Stimulated activated CD8-positive, alpha-beta memory T cell treated with anti-CD3 and anti-CD28 coated beads, Interleukin-7, amount 100 ng/mL, for 1 hour (primary cell): Measurements from ENCODE around the gene GEN1.

Source experiments
- DNase-seq, 2 donors: peaks; one replicate each; pipeline ENCODE4 v3.0.0-alpha.2; 2020; ENCODE audit warnings: low read depth in 2 of 2

GEN1 gene, protein sequence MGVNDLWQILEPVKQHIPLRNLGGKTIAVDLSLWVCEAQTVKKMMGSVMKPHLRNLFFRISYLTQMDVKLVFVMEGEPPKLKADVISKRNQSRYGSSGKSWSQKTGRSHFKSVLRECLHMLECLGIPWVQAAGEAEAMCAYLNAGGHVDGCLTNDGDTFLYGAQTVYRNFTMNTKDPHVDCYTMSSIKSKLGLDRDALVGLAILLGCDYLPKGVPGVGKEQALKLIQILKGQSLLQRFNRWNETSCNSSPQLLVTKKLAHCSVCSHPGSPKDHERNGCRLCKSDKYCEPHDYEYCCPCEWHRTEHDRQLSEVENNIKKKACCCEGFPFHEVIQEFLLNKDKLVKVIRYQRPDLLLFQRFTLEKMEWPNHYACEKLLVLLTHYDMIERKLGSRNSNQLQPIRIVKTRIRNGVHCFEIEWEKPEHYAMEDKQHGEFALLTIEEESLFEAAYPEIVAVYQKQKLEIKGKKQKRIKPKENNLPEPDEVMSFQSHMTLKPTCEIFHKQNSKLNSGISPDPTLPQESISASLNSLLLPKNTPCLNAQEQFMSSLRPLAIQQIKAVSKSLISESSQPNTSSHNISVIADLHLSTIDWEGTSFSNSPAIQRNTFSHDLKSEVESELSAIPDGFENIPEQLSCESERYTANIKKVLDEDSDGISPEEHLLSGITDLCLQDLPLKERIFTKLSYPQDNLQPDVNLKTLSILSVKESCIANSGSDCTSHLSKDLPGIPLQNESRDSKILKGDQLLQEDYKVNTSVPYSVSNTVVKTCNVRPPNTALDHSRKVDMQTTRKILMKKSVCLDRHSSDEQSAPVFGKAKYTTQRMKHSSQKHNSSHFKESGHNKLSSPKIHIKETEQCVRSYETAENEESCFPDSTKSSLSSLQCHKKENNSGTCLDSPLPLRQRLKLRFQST

DNA sequence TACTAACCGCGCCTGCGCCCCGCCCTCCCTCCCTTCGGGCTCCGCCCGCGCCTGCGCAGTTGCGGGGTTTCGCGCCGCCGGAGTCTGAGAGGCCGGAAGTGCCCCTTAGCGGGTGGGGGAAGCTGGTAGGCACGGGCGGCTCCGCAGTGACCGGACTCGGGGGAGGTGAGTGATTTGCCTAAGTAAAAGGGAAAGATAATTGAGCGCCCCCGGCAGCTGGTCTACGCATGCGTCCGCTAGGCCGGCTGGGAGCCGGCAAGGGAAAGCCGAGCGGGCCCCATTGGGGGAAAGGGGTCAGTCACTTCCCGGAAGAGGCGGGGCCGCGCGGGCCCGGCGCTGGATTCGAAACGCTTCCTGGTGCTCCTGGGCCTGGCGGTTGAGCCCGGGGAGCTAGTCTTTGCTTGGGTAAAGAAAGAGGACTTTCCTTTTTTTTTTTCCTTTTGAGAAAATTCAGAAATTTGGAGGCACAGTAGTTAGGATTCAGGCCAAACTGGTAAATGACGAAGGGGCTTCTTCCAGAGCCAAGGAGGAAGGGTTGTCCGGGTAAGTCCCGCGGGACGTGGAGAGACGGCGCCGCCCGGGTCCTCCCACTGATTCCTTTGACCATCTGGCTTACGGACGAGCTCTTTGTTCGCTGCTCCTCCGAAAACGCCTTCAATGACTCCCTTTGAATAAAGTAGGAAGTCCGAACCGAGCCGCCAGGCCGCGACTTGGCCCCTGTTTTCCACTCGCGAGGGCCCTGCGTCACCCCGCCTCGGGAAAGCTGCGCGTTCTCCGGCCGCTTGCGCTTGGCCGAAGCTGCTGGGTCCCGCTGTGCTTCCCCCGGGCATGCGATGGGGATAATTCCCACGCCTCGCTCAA, at the start of gene GEN1, which contains the start of gene SMC6:
GEN1 (plus strand) TSS at position 336 of the 861 bp plus-strand sequence. CDS start 5,806 bp downstream, outside the sequence.
SMC6 (minus strand) TSS at position 8 of the 861 bp plus-strand sequence. CDS start 7,864 bp downstream, outside the sequence.
- peak; percentile 83 to 85 for DNase-seq

DNA sequence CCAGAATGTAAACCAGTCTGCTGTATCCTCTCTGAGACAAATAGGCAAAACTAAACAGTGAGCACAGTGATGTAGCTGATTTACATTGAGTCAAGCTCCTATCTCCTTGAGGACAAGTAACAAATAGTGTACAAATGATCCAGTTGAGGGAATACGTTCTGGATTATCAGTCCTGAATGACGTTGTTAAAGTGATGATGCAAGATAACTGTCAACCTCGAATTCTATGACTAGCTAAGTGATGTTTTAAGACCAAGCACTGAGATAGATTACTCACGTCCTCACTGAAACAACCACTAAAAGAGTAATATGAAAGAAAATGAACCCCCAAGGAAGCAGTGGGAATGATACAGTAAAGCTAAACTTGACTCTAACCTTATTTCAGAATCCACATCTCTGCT, 47.1 kb upstream of the GEN1 start:
- no peak for DNase-seq

DNA sequence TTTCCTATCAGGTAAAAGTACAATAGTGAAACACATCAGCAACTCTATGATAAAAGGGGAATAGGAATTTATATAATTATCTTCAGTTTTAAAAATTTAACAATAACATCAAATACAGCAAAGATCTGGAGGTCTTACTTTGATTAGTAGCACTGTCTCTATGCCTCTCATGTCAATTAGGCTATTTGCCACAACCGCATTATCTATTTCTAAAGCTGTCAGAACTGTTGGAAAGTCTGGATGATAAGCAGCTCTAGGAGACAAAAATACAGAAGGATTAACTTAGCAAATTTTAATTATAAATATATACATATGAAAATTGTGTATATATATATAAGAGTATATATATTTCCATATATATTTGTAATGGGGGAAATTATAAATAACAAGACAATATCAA, 45.4 kb upstream of the GEN1 start:
- no peak for DNase-seq

DNA sequence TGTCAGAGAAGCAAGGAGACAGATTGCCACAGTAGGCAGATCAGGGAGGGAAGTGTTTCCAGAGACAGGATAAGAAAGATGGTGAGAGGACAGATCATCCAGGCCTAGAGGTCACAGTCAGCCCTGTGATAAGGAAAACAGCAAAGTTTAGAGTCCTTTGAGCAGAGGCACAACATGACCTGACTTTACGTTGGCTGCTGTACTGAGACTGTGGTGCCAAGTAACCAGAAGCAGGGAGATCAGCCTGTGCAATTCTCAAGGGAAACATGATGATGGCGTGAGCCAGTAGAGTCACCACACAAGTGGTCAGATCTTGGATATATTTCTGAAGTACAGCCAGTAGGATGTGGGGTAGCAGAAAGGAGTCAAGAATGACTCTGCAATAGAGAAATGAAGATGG, 44.0 kb upstream of the GEN1 start:
- DNase-seq, result no peak

DNA sequence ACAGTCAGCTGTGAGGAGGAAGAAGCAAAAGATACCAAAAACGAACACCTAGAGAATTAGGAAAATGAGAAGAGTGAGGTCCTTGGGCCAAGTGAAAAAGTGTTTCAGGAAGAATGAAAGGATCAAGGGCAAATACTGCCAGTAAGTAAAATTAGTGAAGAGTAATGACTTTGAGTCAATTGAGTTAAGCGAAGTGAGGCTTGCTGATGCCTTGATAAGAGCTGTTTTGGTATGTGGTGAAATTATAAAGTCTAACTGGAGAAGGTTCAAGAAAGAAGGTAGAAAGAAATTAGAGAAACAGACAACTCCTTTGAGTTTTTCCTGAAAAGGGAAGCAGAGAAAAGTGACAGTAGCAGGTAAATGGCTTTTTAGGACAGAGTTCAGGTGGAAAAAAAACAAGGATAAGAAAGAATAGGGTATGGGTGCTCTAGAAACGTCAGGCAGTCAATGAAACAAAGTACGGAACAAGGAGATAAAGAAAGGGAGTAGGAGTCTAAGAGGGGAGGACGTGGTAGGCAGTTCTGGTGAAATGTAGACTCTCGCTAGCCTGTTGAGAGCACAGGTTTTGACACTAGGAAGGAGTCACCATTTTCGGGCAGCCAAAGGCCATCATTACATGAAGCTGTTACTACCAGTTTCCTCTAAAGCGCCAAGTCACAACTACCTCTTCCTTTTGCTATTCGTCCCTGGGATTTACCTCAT, 43.2 kb upstream of the GEN1 start:
- no peak for DNase-seq

DNA sequence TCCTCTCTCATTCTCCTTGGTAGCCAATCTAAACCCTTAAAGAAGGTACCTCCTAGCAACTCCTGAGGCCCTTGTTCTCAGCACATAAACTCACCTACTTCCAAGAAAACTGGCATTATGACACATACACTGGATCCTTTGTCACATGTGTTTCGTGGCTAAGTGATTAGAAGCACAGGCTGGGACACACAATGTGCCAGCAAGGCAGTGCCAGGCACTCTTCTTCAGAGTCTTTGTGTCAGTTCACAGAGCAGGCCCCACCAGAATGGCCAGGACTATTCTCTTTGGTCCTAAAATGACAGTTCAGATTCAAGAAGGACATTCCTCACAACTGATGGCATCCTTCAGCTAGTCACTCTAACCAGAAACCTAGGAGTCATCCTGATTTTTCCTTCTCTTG, 40.6 kb upstream of the GEN1 start:
- no peak for DNase-seq

DNA sequence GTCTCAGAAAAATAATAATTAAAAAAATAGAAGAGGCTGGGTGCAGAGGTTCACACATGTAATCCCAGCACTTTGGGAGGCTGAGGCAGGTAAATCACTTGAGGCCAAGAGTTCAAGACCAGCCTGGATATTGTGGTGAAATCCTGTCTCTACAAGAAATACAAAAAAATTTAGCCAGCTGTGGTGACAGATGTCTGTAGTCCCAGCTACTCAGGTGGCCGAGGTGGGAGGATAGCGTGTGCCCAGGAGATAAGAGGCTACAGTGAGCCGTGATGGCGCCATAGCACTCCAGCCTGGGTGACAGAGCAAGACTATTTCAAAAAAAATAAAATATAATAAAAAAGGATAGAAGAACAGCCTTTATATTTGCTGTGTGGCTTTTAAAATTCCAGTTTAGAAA, 36.3 kb upstream of the GEN1 start:
- DNase-seq, result no peak

DNA sequence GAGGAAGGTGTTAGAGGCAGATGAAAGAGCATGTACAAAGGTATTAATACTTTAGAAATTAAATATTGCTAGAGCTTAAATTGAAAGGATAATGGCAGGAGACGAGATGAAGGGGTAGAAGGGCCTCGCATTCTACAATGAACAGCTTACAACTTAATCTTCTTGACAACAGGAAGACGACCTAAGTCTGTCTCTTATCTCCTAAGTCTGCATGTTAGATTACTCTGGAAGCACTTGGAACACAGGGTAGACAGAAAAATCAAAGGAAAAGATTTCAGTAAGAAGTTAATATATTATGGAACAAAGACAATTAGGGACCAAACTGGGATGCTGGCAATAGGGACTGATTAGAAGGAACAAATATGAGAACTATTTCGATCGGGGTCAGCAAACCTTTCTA, 35.2 kb upstream of the GEN1 start:
- DNase-seq, result no peak

DNA sequence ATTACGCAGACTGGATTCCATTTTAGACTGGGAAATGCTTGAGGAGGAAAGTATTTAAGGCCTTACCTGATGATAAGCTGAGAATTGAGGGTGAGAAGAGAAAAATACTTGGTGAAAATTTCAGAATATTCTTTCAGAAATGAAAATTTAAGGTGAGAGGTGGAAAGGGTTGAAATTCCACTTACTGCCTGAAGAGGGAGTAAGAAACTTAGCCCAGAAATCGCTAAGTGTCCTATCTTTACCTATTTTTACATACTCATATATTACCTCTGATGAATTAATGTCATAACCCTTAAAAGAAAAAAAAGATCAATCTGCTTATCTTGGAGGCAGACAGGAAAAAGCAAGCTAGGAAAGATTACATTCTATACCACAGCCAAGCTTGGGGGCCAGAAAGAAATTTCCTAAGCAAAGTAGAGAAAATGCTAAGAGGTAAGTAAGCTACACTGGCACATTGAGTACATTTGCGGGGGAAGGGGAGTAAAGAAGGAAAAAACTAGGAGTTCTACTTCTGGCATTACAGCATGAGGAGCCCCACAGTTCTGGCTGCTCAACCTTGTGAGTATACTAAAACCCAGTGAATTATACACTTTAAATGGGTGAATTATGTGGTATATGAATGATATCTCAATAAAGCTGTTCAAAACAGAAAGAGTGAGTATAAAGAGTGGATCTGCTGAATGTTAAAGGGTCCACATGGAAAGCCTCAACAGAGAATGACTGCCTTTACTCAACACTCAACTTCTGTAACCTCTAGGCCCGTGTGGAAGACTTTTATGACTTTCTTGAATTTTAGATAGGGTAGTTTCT, 34.2 kb upstream of the GEN1 start:
- no peak for DNase-seq

DNA sequence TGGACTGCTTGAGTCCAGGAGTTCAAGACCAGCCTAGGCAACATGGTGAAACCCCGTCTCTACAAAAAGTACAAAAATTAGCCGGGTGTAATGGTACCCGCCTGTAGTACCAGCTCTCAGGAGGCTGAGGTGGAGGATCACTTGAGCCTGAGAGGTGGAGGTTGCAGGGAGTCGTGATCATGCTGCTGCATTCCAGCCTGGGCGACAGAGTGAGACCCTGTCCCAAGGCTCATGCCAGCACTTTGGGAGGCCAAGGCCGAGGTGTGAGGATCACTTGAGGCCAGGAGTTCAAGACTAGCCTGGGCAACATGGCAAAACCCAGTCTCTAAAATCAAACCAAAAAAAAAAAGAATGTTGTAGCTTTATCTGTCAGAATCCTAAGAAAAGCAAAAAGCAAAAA, 25.7 kb upstream of the GEN1 start:
- DNase-seq, result no peak

DNA sequence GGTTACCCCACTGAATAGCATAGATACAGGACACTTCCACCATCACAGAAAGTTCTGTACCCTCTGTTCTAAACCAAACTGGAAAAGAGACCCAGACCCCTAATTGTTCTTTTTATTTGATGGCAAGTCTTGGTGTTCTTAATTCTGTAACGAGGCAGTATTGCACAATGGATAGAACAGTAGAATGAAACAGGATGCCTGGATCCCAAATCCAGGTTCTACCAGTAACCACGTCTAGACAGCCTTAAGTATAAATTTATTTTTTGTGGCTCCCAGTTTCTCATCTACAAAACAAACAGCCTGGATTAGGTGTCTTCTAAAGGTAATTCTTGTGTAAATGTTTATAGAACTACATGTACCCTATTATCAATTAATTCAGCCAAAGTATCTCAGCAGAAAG, 24.1 kb upstream of the GEN1 start:
- no peak for DNase-seq

DNA sequence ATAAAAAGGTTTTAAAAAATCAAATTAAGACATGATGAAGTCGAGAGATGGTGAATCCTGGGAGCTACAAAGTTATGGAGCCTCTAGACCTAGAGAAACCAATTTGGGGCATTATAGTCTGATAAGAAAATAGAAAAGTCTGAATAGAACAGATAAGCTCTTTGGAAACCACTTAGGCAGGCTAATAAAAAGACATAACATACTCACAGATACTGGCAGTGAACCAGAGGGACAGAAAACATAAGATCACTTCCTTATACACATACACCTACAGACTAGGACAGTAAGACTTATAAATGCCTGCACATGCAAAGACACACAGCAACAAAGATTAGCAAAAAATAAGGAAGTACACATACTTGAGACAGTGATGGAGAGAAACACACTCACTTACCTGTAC, 20.3 kb upstream of the GEN1 start:
- no peak for DNase-seq

DNA sequence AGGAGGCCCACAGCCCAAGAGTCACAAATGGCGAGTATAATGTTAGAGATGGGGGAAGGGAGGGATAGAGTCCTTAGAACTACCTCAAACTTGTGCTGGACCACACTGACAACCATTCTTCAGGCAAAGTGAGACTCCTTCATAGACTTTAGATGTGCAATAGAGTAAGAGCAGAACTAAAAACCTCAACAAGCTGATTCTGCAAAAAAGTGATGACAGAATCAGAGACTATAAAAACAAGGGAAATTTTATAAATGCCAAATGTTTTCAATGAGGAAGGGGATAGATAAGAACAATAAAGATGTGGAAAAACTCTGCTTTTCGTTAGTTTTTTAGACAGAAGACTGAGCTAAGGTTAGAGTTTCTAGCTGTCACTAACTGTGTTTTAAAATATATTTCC, 18.1 kb upstream of the GEN1 start:
- no peak for DNase-seq

DNA sequence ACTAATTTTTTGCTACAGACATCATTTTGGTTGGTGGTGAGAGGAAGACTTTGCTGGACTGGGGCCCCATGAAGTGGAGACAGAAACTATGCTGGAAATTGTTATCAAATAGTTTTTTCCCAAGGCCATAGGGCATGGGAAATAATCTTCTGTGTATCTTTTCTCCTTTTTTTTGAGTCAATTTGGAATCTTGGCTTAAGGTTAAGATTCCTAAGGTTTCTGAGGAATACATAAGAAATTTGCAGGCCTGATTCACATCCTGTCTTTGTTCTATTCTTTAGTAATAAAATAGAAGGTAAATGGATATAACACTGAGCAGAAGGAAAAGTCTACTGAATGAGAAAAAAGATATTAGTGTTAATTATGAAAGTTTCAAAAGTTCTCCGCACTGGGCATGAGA, 16.9 kb upstream of the GEN1 start:
- DNase-seq, result no peak

DNA sequence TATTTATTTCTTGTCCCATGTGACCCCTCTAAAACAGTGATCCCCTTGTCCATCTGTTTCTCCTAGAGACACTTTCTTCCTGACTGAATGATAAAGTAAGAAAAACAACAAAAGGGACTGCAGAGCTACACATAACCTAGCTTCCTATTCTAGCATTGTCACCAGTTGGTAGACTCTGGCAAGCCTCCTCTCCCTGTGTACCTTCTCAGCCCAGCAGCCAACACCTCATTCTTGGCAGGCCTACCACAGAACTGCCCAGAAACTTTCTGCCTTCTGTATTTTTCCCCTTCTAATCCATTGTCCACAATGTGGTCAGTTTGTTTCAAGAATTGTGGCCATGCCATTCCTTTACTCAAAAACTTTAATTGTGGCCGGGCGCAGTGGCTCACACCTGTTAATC, 13.7 kb upstream of the GEN1 start:
- no peak for DNase-seq

DNA sequence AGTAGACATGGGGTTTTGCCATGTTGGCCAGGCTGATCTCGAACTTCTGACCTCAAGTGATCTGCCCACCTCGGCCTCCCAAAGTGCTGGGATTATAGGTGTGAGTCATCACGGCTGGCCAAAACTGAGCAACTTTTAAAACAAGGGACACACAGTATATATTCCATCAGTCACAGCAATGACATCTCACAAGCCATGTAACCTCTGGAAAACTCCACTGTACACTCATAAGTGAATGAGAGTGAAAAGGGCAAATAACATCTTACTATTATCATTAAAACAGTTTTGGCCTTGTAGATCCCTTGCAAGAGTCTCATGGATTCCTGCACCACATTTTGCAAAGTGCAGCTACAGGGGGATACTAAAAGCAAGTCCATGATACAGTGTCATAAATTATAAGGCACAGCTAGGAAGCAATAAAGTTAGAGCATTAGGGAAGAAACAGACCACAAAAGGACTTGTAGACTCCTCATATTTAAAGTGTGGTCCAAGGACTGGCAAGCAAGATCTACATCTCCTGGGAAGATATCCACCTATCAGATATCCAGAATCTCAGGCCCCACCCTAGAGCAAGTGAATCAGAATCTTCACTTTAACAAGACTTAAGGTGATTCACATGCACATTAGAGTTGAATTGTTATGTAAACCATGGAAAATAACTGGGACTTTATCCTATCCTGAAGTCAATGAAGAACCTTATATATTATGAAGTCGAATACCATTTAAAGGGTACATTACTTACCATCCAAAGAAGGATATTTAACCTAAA, 6.1 kb upstream of the GEN1 start:
- DNase-seq, result no peak

DNA sequence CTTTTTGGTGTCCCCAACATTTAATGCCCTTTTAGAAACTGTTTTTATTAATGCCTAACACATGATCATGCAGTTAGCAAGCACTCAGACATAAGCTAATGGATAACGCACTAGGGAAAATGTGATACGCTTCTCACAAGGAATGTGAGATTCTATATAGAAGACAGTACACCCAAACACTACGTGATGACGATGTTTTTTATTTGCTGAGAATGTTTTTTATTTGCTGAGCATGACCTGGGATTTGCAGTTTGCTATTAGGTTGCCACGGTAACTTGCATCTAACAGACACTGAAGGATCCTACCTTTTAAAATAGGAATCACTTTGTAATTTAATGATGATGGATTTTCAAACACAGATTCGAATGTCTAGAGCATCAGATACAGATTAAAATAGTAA, 5.2 kb upstream of the GEN1 start:
- no peak for DNase-seq

DNA sequence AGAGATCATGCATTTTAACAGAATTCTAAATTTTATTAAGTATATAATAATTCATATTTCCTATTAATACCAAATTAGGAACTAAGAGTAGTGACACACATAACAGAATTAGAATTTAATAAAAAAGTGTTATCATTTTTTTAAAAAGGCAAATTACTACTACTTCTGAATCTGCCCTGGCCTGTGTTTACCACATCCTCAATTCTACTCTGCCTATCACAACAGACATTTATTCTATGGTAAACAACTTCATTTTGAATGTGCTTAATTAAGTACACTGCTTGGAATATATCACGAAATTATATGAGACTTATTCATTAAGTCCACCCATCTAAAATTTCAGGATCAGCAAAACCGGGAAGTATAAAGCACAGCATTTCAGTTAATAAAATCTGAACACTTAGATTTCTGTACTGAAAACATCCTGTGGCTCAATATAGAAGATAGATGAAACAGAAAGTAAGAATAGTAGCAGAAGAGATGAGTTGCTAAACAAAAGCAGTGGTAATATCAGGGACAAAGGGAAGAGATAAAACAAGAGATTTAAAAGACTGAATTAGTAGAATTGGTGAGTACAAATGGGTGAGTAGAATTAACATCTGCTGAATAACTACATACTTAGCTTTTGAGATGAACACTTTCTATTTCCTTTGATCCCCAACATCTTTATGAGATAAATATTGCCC, 4.0 kb upstream of the GEN1 start:
- DNase-seq, result no peak

DNA sequence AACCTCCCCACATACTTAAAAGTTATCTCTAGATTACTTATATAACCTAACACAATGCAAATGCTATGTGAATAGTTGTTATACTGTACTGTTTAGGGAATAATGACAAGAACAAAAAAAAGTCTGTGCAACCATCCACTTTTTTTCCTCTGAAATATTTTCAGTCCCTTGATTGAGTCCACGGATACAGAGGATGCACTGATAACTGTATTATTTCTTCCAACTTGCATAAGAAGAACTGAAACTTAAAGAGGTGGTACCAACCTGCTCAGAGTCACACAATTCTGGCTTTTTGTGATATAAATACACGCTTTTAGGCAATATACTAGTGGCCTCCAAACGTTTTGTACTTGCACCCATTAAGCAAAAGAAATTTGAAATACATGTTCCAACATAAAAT, 1.7 kb upstream of the GEN1 start:
- DNase-seq, result no peak
